ENCODE results near the gene NUMB. TPM values are rescaled to one million over a fixed set of nuclear protein-coding genes. Genes with fewer than 3 reads are reported as not detected.

Gene NUMB
- polyA plus RNA-seq, 1 experiment = 131 TPM

DNA sequence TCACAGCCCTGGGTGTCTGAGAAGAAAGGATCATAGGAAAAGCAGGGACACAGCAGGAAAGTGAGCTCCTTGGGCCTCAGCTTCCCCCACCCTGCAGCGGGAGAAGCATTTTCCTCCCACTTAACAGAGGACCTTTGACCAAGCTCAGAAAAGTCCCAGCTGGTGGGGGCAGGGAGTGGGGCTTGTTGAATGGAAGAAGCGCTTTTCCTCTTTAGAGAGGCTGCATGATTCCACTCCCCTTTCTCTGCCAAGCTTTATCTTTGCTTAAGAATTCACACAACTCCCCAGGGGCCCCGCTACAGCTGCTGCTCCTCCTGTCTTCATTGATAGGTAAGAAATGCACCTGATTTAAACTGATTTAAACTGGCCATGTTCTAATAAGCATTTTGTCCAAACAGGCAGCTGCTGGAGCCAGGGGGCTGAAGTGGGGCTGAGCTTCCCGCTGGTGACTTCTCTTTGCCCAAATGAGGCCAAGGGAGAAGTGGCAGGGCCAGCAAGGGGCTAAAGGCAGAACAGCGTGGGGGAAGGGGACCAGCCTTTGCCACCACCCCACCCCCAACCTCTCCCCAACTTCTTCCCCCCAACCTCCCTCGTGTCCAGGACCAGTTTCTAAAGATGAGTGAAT is 222.7 kb downstream of the NUMB start:
- TF ChIP-seq, protein P1, sequence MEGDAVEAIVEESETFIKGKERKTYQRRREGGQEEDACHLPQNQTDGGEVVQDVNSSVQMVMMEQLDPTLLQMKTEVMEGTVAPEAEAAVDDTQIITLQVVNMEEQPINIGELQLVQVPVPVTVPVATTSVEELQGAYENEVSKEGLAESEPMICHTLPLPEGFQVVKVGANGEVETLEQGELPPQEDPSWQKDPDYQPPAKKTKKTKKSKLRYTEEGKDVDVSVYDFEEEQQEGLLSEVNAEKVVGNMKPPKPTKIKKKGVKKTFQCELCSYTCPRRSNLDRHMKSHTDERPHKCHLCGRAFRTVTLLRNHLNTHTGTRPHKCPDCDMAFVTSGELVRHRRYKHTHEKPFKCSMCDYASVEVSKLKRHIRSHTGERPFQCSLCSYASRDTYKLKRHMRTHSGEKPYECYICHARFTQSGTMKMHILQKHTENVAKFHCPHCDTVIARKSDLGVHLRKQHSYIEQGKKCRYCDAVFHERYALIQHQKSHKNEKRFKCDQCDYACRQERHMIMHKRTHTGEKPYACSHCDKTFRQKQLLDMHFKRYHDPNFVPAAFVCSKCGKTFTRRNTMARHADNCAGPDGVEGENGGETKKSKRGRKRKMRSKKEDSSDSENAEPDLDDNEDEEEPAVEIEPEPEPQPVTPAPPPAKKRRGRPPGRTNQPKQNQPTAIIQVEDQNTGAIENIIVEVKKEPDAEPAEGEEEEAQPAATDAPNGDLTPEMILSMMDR (IDR thresholded peaks at IDR 0.05; ENCODE audit: insufficient read depth, low read depth, low read length) = no peak
- DNase-seq (ENCODE audit: low read depth) = no peak
- Histone ChIP-seq H3K36me3 (ENCODE audit: control insufficient read depth, insufficient read depth, low read length) (no peaks in the 10 kb centered on the region), H3K4me3 (ENCODE audit: low read depth, low read length) (no peak overlapping the region), H3K27me3 (ENCODE audit: control insufficient read depth, insufficient read depth, low read length) (peaks cover 34% of the 10 kb centered on the region)
- ChIA-PET POLR2A (no interaction called here), CTCF (no interaction called here)

- H3K27me3 ChIP-seq (ENCODE audit: control insufficient read depth, insufficient read depth, low read length) = peaks cover 29% of the 10 kb centered on the region
- POLR2A ChIA-PET = no interaction called here
These were observed 223.6 kb downstream of the NUMB start for GRCh38 chr14:73234586-73235394.

GRCh38 chr14:73234029-73234428 is 224.3 kb downstream of the NUMB start:
- Histone ChIP-seq H3K27me3 (ENCODE audit: control insufficient read depth, insufficient read depth, low read length) (peaks cover 29% of the 10 kb centered on the region), H3K4me3 (ENCODE audit: low read depth, low read length) (no peak overlapping the region), H3K36me3 (ENCODE audit: control insufficient read depth, insufficient read depth, low read length) (no peaks in the 10 kb centered on the region)
- POLR2A ChIA-PET = no interaction called here
- DNase-seq (ENCODE audit: low read depth) = no peak
- TF ChIP-seq, protein P1 (IDR thresholded peaks at IDR 0.05; ENCODE audit: insufficient read depth, low read depth, low read length) = no peak
- CTCF ChIA-PET = no interaction called here

More at GRCh38 chr14:73234586-73235394, 223.6 kb downstream of the NUMB start:
- CTCF ChIA-PET = no interaction called here
- no peak for DNase-seq (ENCODE audit: low read depth)
- TF ChIP-seq, protein P1 (IDR thresholded peaks at IDR 0.05; ENCODE audit: insufficient read depth, low read depth, low read length) = no peak
- no peaks in the 10 kb centered on the region for H3K36me3 ChIP-seq (ENCODE audit: control insufficient read depth, insufficient read depth, low read length)
- no peak overlapping the region for H3K4me3 ChIP-seq (ENCODE audit: low read depth, low read length)

- TF ChIP-seq, protein P1 (IDR thresholded peaks at IDR 0.05; ENCODE audit: insufficient read depth, low read depth, low read length) = no peak
- CTCF ChIA-PET = no interaction called here
- Histone ChIP-seq H3K36me3 (ENCODE audit: control insufficient read depth, insufficient read depth, low read length) (no peaks in the 10 kb centered on the region), H3K27me3 (ENCODE audit: control insufficient read depth, insufficient read depth, low read length) (peaks cover 28% of the 10 kb centered on the region), H3K4me3 (ENCODE audit: low read depth, low read length) (no peak overlapping the region)
- POLR2A ChIA-PET = no interaction called here
- no peak for DNase-seq (ENCODE audit: low read depth)
These were observed 224.8 kb downstream of the NUMB start for GRCh38 chr14:73233564-73233963.

DNA sequence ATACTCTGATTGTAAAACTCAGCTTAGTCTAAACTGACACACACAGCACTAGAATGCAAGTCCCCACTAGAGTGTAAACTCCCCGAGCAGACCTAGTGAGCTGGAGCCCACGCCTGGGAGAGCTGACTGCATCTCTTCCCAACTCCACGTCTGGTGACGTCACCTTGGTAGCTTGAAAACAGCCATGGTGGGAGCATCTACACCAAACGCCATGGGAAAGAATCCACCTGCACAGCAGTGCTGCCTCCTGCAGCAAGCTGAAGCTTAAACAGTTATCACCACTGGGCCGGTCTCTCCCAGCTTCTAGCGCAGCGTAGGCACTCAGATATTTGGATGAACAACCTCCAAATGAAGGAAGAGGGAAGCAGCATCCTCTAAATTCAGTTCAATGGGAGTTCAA is 225.4 kb downstream of the NUMB start:
- no peak for DNase-seq (ENCODE audit: low read depth)
- ChIA-PET POLR2A (no interaction called here), CTCF (interaction anchor here (0.7 to 1.9 kb wide), 3 partner anchors 10 to 16 kb away, joined by 3 to 7 read pairs (median 3); no protein-coding TSS in a partner anchor)
- no peak overlapping the region for H3K4me3 ChIP-seq (ENCODE audit: low read depth, low read length)
- TF ChIP-seq, protein P1 (IDR thresholded peaks at IDR 0.05; ENCODE audit: insufficient read depth, low read depth, low read length) = no peak
- H3K36me3 ChIP-seq (ENCODE audit: control insufficient read depth, insufficient read depth, low read length) = no peaks in the 10 kb centered on the region
- peaks cover 25% of the 10 kb centered on the region for H3K27me3 ChIP-seq (ENCODE audit: control insufficient read depth, insufficient read depth, low read length)
